Lower lobe of right lung (tissue), 2 donors: ENCODE results near the gene NKAIN4. TPM values are rescaled to one million over a fixed set of nuclear protein-coding genes. Genes with fewer than 3 reads are reported as not detected.

ENCODE experiments used
- ATAC-seq, 2 donors: fragments of 200-7000 bp; cut with Tn5 transposase; one replicate each; pipeline ENCODE4 v1.9.1; 2020 to 2022; ENCODE audit warnings: mild to moderate bottlenecking in 2 of 2, moderate library complexity in 2 of 2
- DNase-seq: peaks from one replicate; pipeline ENCODE4 v3.0.0-alpha.2; 2020
- H3K27ac ChIP-seq: fragments of 200-600 bp; one replicate; pipeline ENCODE4 v1.8.0; 2022
- H3K27me3 ChIP-seq: fragments of 200-600 bp; one replicate; pipeline ENCODE4 v1.8.0; 2022; ENCODE audit warnings: low read depth
- H3K36me3 ChIP-seq: fragments of 200-600 bp; one replicate; pipeline ENCODE4 v1.8.0; 2022; ENCODE audit warnings: mild to moderate bottlenecking
- H3K4me1 ChIP-seq: fragments of 200-600 bp; one replicate; pipeline ENCODE4 v1.8.0; 2022
- H3K4me3 ChIP-seq: fragments of 200-600 bp; one replicate; pipeline ENCODE4 v1.8.0; 2022; ENCODE audit warnings: mild to moderate bottlenecking
- H3K9me3 ChIP-seq: fragments of 200-600 bp; one replicate; pipeline ENCODE4 v1.8.0; 2022
- CTCF ChIP-seq: fragments of 200-600 bp; IDR thresholded peaks from one replicate; pipeline ENCODE4 v1.8.0; 2022; ENCODE audit warnings: antibody characterized with exemption, mild to moderate bottlenecking
- intact Hi-C: fragments of 100-400 bp; cut with DNase I; formaldehyde crosslinking; loops from one replicate; pipeline ENCODE4 v1.11.0; 2022
- total RNA-seq: library from RNA; stranded (reverse); fragmentation: NEBNext Ultra II Directional; extraction: Animal tissue kit (Norgen Biotek cat#: 25700); gene quantifications from one replicate; pipeline ENCODE4 v1.2.1, GENCODE V29; 2021
- donor health status: DM: no; HTN: yes; CAD: no; lungs with severe emphysema.

Gene NKAIN4
- total RNA-seq, 1 donor from 2014 or later, result not detected

GRCh38 chr20:63257629-63258028 is 3.4 kb upstream of the NKAIN4 start:
- Histone ChIP-seq H3K27ac (no peak overlapping the region), H3K27me3 (peaks cover 83% of the 10 kb centered on the region), H3K4me3 (no peak overlapping the region), H3K9me3 (no peaks in the 10 kb centered on the region), H3K36me3 (no peaks in the 10 kb centered on the region), H3K4me1 (peaks cover 10% of the 10 kb centered on the region)
- TF ChIP-seq CTCF, result no peak
- intact Hi-C loops, result no loop called here
- ATAC-seq (no peak), DNase-seq (no peak)

GRCh38 chr20:63256954-63257353 is 2.7 kb upstream of the NKAIN4 start:
- no peak for TF ChIP-seq CTCF
- no peak overlapping the region for H3K27ac ChIP-seq
- ATAC-seq (no peak), DNase-seq (no peak)
- peaks cover 86% of the 10 kb centered on the region for H3K27me3 ChIP-seq
- H3K9me3 ChIP-seq, result no peaks in the 10 kb centered on the region
- intact Hi-C loops, result no loop called here
- no peak overlapping the region for H3K4me3 ChIP-seq
- H3K36me3 ChIP-seq, result no peaks in the 10 kb centered on the region
- peaks cover 10% of the 10 kb centered on the region for H3K4me1 ChIP-seq

- no peak for TF ChIP-seq CTCF
- peaks cover 10% of the 10 kb centered on the region for H3K4me1 ChIP-seq
- H3K9me3 ChIP-seq, result no peaks in the 10 kb centered on the region
- ATAC-seq (no peak), DNase-seq (no peak)
- no peak overlapping the region for H3K27ac ChIP-seq
- intact Hi-C loops, result no loop called here
- H3K27me3 ChIP-seq, result peaks cover 84% of the 10 kb centered on the region
- no peaks in the 10 kb centered on the region for H3K36me3 ChIP-seq
- H3K4me3 ChIP-seq, result no peak overlapping the region
Observed at GRCh38 chr20:63255931-63256704, 1.9 kb upstream of the NKAIN4 start.

GRCh38 chr20:63254606-63255384 is 532 bp upstream of the NKAIN4 start:
- TF ChIP-seq CTCF, result no peak
- no peak for DNase-seq
- no peak overlapping the region for H3K27ac ChIP-seq
- peaks cover 71% of the 10 kb centered on the region for H3K27me3 ChIP-seq
- peaks cover 10% of the 10 kb centered on the region for H3K4me1 ChIP-seq
- no peaks in the 10 kb centered on the region for H3K9me3 ChIP-seq
- H3K36me3 ChIP-seq, result no peaks in the 10 kb centered on the region
- H3K4me3 ChIP-seq, result no peak overlapping the region
- intact Hi-C loops, result no loop called here
- peak in 1 of 2 donors; percentile 9 for ATAC-seq

GRCh38 chr20:63253438-63254231 is 628 bp downstream of the NKAIN4 start:
- H3K4me3 ChIP-seq, result peak overlapping the region; percentile 35
- no peak for ATAC-seq

More at GRCh38 chr20:63253438-63254231, 628 bp downstream of the NKAIN4 start:
- Histone ChIP-seq H3K27ac (no peak overlapping the region), H3K36me3 (no peaks in the 10 kb centered on the region), H3K27me3 (peaks cover 68% of the 10 kb centered on the region), H3K4me1 (peaks cover 10% of the 10 kb centered on the region), H3K9me3 (no peaks in the 10 kb centered on the region)
- TF ChIP-seq CTCF, result no peak
- DNase-seq, result no peak
- intact Hi-C loops, result no loop called here
